ENCODE data around the gene RPUSD2.
A peak's percentile ranks its signal among the peaks of the same experiment; 100 is the strongest.
"Not testable (repeated sequence)": the region's sequence is repeated elsewhere in the genome, so short reads cannot be mapped to it uniquely, and the experiment has no call there.

Gene RPUSD2

GRCh38 chr15:40565333-40566238 is 3.5 kb upstream of the RPUSD2 start:
- no peak for DNase-seq

GRCh38 chr15:40567111-40567510 is 2.0 kb upstream of the RPUSD2 start:
- DNase-seq, result no peak

- no peak for DNase-seq
Observed at GRCh38 chr15:40575113-40575512, 6.0 kb downstream of the RPUSD2 start.

- DNase-seq, result not testable (repeated sequence)
Observed at GRCh38 chr15:40576914-40577313, 7.8 kb downstream of the RPUSD2 start.

GRCh38 chr15:40578892-40579291 is 9.8 kb downstream of the RPUSD2 start:
- no peak for DNase-seq

GRCh38 chr15:40581796-40582195 is 12.7 kb downstream of the RPUSD2 start:
- not testable (repeated sequence) for DNase-seq

- no peak for DNase-seq
Observed at GRCh38 chr15:40582726-40583246, 13.7 kb downstream of the RPUSD2 start.

- DNase-seq, result no peak
Observed at GRCh38 chr15:40584191-40584590, 15.1 kb downstream of the RPUSD2 start.

GRCh38 chr15:40590667-40591050 is 21.6 kb downstream of the RPUSD2 start:
- DNase-seq, result no peak

GRCh38 chr15:40591389-40591788 is 22.3 kb downstream of the RPUSD2 start:
- DNase-seq, result no peak

- no peak for DNase-seq
Observed at GRCh38 chr15:40593165-40593564, 24.1 kb downstream of the RPUSD2 start.

GRCh38 chr15:40593588-40594428 is 24.7 kb downstream of the RPUSD2 start, which contains the start of gene KNL1:
TSS of gene KNL1 (plus strand) at chr15:40594249. CDS start at chr15:40602932, 8,683 bp downstream.
- DNase-seq, result peak; percentile 82

- DNase-seq, result no peak
Observed at GRCh38 chr15:40594429-40594836, 25.3 kb downstream of the RPUSD2 start.

GRCh38 chr15:40595219-40595618 is 26.1 kb downstream of the RPUSD2 start:
- no peak for DNase-seq

GRCh38 chr15:40595773-40596172 is 26.7 kb downstream of the RPUSD2 start:
- no peak for DNase-seq

GRCh38 chr15:40597024-40597423 is 27.9 kb downstream of the RPUSD2 start:
- no peak for DNase-seq

- no peak for DNase-seq
Observed at GRCh38 chr15:40598126-40598525, 29.0 kb downstream of the RPUSD2 start.

- DNase-seq, result no peak
Observed at GRCh38 chr15:40598672-40599071, 29.6 kb downstream of the RPUSD2 start.

- DNase-seq, result no peak
Observed at GRCh38 chr15:40600956-40601355, 31.9 kb downstream of the RPUSD2 start.

GRCh38 chr15:40603935-40604334 is 34.8 kb downstream of the RPUSD2 start:
- no peak for DNase-seq

GRCh38 chr15:40613080-40613479 is 44.0 kb downstream of the RPUSD2 start:
- no peak for DNase-seq

- DNase-seq, result no peak
Observed at GRCh38 chr15:40618023-40618422, 48.9 kb downstream of the RPUSD2 start.

- no peak for DNase-seq
Observed at GRCh38 chr15:40618906-40619305, 49.8 kb downstream of the RPUSD2 start.

GRCh38 chr15:40623361-40623760 is 54.3 kb downstream of the RPUSD2 start:
- DNase-seq, result no peak
